ENCODE measurements around the gene FAM83C. TPM values are rescaled to one million over a fixed set of nuclear protein-coding genes. Genes with fewer than 3 reads are reported as not detected.

Gene FAM83C
- total RNA-seq, 1 experiment from 2014 or later = not detected

DNA sequence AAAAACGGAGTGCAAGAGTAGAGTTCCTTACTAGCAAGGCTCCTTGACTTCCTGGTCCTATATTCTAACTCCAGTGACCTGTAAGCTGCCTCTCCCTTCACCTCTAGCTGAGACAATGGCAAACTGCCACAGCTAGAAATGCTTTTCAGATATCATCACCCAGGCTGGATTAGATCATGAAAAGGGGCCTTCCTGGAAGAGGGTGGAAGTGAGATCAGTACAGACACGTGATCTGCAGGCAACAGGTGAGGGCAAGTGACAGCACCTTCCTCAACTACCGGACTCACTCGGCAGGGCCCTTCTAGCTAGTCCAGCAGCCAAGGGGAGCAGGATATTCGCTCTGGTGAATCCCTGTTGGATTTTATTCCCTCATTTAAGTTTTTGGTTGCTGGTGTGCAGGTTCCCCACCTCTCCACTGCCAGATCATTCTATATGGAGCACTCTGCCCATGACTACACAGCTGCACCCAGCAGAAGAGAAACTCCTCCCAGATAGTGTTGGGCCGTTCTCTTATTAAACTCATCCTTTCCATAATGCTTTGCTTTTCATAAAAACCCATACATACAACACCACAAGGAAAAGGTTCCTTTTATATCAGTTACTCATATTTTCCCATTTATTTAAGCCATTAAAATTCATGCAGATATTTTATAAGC is 26.4 kb upstream of the FAM83C start:
- H3K4me3 ChIP-seq (replicated peaks in 1 of 2; ENCODE audit: low read depth in 1 of 2, low read length in 2 of 2) = peak overlapping the region in 1 of 2 experiments; percentile 8; a peak in 3 of 4 replicates
- DNase-seq (ENCODE audit: low read depth, low spot score) (peak; percentile 89), ATAC-seq (peak; percentile 84)
- RAD21 ChIA-PET (ENCODE audit: low non-redundant PET in 1 of 2, low total read pairs in 2 of 2, uncharacterized antibody in 2 of 2, unreplicated experiment in 2 of 2) = interaction anchor here in 1 of 2 experiments (1.2 kb wide), 1 partner anchor 13 kb away, joined by 4 read pairs; no protein-coding TSS in a partner anchor
- H3K27ac ChIP-seq (ENCODE audit: low read depth, low read length) = peak overlapping the region; percentile 69
- H3K4me1 ChIP-seq (ENCODE audit: control insufficient read depth in 1 of 2, insufficient read depth in 2 of 2, low read length in 2 of 2) = peaks cover 55 to 85% of the 10 kb centered on the region in 2 experiments
- H3K9me3 ChIP-seq (ENCODE audit: control insufficient read depth in 1 of 2, insufficient read depth in 1 of 2, low read depth in 1 of 2, low read length in 2 of 2) = no peaks in the 10 kb centered on the region
- no peaks in the 10 kb centered on the region for H3K79me2 ChIP-seq (ENCODE audit: insufficient read depth, low read length)
- H2AFZ ChIP-seq (ENCODE audit: low read depth, low read length, poor library complexity, severe bottlenecking) = no peak overlapping the region
- peak overlapping the region; percentile 55 for H3K9ac ChIP-seq (ENCODE audit: low read length)
- no peaks in the 10 kb centered on the region for H3K27me3 ChIP-seq (ENCODE audit: insufficient read depth, low read length)
- TSS peak; percentile 97 for BruUV-seq (replicated peaks)
- no peaks in the 10 kb centered on the region for H3K9me2 ChIP-seq (ENCODE audit: insufficient read depth)
- peak overlapping the region; percentile 63 for H3K4me2 ChIP-seq (ENCODE audit: low read length)
- no peaks in the 10 kb centered on the region for H3K36me3 ChIP-seq (ENCODE audit: control insufficient read depth in 1 of 2, insufficient read depth in 2 of 2, low read length in 2 of 2)
- CTCF ChIA-PET = interaction anchor here (2.9 to 3.0 kb wide), 2 partner anchors 11 to 13 kb away, joined by 24 to 41 read pairs; no protein-coding TSS in a partner anchor
- intact Hi-C loops (cut with micrococcal nuclease) = no loop called here
- no peaks in the 10 kb centered on the region for H4K20me1 ChIP-seq (ENCODE audit: insufficient read depth)
- POLR2A ChIA-PET = interaction anchor here (0.7 to 1.9 kb wide), 10 partner anchors 8 to 172 kb away, joined by 3 to 19 read pairs (median 3); partner anchors contain the start of gene MMP24OS
- TF ChIP-seq FOSL1 (IDR thresholded peaks at IDR 0.05; ENCODE audit: low read depth) (peak; percentile 62; the same call in 1 of the 2 replicates), ZNF274 (IDR thresholded peaks at IDR 0.05; ENCODE audit: low read depth, low read length) (no peak), CEBPB (IDR thresholded peaks at IDR 0.05; ENCODE audit: low read depth) (peak; percentile 39), CBX3 (IDR thresholded peaks at IDR 0.05; ENCODE audit: low read depth) (peak; percentile 63), POLR2A (IDR thresholded peaks at IDR 0.05; ENCODE audit: borderline replicate concordance, extremely low read depth, insufficient read depth, insufficient read length) (no peak), ZFX (IDR thresholded peaks at IDR 0.05) (no peak), MAX (IDR thresholded peaks at IDR 0.05) (peak; percentile 87), RAD21 (IDR thresholded peaks at IDR 0.05; ENCODE audit: low read depth) (no peak), TCF7L2 (IDR thresholded peaks at IDR 0.05; ENCODE audit: borderline replicate concordance, extremely low read depth, insufficient read depth, insufficient read length) (no peak), YY1 (IDR thresholded peaks at IDR 0.05; ENCODE audit: extremely low read depth, insufficient replicate concordance, low read depth, low read length) (no peak), ZBTB33 (IDR thresholded peaks at IDR 0.05; ENCODE audit: extremely low read depth, insufficient replicate concordance, low read length) (no peak), JUND (IDR thresholded peaks at IDR 0.05) (peak; percentile 83), EGR1 (IDR thresholded peaks at IDR 0.05; ENCODE audit: low read depth) (no peak), SP1 (IDR thresholded peaks at IDR 0.05; ENCODE audit: low read depth) (peak; percentile 86), SIN3A (IDR thresholded peaks at IDR 0.05; ENCODE audit: low read depth) (peak; percentile 90), ELF1 (IDR thresholded peaks at IDR 0.05; ENCODE audit: borderline replicate concordance, low read depth) (no peak; the same call in 1 of the 2 replicates), ATF3 (IDR thresholded peaks at IDR 0.05) (peak; percentile 83), EZH2phosphoT487 (IDR thresholded peaks at IDR 0.05; ENCODE audit: borderline replicate concordance) (no peak), EZH2 (IDR thresholded peaks at IDR 0.05) (no peak), SRF (IDR thresholded peaks at IDR 0.05; ENCODE audit: low read depth) (no peak), POLR2AphosphoS5 (IDR thresholded peaks at IDR 0.05; ENCODE audit: low read depth, low read length) (peak; percentile 62)
- TF ChIP-seq, protein P1, sequence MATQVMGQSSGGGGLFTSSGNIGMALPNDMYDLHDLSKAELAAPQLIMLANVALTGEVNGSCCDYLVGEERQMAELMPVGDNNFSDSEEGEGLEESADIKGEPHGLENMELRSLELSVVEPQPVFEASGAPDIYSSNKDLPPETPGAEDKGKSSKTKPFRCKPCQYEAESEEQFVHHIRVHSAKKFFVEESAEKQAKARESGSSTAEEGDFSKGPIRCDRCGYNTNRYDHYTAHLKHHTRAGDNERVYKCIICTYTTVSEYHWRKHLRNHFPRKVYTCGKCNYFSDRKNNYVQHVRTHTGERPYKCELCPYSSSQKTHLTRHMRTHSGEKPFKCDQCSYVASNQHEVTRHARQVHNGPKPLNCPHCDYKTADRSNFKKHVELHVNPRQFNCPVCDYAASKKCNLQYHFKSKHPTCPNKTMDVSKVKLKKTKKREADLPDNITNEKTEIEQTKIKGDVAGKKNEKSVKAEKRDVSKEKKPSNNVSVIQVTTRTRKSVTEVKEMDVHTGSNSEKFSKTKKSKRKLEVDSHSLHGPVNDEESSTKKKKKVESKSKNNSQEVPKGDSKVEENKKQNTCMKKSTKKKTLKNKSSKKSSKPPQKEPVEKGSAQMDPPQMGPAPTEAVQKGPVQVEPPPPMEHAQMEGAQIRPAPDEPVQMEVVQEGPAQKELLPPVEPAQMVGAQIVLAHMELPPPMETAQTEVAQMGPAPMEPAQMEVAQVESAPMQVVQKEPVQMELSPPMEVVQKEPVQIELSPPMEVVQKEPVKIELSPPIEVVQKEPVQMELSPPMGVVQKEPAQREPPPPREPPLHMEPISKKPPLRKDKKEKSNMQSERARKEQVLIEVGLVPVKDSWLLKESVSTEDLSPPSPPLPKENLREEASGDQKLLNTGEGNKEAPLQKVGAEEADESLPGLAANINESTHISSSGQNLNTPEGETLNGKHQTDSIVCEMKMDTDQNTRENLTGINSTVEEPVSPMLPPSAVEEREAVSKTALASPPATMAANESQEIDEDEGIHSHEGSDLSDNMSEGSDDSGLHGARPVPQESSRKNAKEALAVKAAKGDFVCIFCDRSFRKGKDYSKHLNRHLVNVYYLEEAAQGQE (IDR thresholded peaks at IDR 0.05; ENCODE audit: low read depth) = no peak
